Stimulated activated CD4-positive, alpha-beta T cell treated with anti-CD3 and anti-CD28 coated beads, Interleukin-15, amount 100 ng/mL, for 24 hours (primary cell): ENCODE data around the gene UBE2G2.
"Not testable (repeated sequence)": the region's sequence is repeated elsewhere in the genome, so short reads cannot be mapped to it uniquely, and the experiment has no call there.

ENCODE experiments used
- DNase-seq: peaks from one replicate; pipeline ENCODE4 v3.0.0-alpha.2; 2020

The UBE2G2 gene

DNA sequence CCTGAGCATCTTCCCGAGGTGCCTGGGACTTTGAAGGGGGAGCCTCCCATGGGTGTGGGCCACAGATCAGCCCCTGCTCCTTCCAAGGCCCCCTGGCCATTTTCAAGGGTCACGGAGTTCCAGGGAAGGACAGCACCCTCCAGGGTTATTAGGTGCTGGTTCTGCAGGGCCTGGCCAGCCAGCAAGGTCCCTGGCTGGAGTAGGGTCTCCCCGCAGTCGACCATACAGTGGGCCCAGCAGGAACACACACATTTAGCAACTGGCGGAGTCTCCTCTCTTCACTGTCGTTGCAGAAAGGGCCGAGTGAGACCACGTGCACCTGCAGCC lies 34.0 kb upstream of the UBE2G2 start:
- DNase-seq: no peak

- no peak for DNase-seq
These were observed 33.5 kb upstream of the UBE2G2 start for GRCh38 chr21:44834951-44835646.

GRCh38 chr21:44834231-44834950 lies 32.8 kb upstream of the UBE2G2 start:
- no peak for DNase-seq

GRCh38 chr21:44833663-44834062 lies 32.0 kb upstream of the UBE2G2 start:
- DNase-seq: no peak

GRCh38 chr21:44832516-44833255 lies 31.1 kb upstream of the UBE2G2 start:
- not testable (repeated sequence) for DNase-seq

GRCh38 chr21:44831227-44831860 lies 29.7 kb upstream of the UBE2G2 start:
- DNase-seq: no peak

- no peak for DNase-seq
These were observed 28.0 kb upstream of the UBE2G2 start for GRCh38 chr21:44829507-44830092.

DNA sequence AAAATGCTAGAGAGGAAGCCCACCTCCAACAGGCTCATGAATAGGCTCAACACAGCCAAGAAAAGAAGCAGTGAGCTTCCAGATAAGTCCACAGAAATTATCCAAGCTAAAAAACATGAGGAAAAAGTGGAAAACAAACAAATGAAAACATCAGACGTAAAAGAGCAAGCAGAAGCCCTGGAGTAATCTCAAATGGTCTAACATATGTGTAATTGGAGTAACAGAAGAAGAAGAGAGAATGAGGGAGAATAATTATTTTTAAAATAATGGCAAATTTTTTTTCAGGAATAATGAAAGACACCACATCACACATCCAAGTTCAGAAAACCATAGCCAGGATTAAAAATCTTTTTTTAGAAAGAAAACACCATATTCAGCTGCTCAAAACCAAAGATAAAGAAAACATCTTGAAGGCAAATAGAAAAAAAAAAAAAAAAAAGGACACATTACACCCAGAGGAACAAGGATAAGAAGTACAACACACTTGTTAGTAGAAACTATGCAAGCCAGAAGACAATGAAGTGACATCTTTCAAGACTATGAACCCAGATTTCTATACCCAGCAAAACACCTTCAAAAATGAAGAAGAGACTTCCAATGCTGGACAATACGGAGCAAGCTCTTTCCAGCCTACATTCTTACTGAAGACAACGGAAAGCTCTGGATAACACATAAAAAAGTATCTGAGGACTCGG lies 26.9 kb upstream of the UBE2G2 start:
- no peak for DNase-seq

- no peak for DNase-seq
These were observed 21.6 kb upstream of the UBE2G2 start for GRCh38 chr21:44823179-44823660.

DNA sequence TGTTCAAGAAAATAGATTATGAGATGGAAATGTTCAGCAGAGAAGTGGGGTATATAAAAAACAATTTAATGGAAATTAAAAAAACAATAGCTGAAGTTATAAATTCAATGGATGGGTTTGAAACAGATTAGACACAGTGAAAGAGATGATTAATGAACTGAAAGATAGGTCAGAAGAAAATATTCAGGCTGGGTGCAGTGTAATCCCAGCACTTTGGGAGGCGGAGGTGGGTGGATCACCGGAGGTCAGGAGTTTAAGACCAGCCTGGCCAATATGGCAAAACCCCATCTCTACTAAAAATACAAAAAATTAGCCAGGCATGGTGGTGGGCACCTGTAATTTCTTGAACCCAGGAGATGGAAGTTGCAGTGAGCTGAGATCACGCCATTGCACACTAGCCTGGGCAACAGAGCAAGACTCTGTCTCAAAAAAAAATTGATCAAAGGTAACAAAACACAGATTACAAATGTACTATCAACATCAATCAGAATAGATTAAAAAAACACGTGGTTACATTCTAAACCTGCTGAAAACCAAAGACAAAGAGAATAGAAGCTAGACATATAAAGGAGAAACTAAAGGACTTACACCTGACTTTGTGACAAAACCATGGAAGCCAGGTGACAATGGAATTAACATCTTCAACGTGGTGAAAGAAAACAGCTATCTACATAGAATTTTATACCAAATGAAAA lies 21.0 kb upstream of the UBE2G2 start:
- DNase-seq: no peak

DNA sequence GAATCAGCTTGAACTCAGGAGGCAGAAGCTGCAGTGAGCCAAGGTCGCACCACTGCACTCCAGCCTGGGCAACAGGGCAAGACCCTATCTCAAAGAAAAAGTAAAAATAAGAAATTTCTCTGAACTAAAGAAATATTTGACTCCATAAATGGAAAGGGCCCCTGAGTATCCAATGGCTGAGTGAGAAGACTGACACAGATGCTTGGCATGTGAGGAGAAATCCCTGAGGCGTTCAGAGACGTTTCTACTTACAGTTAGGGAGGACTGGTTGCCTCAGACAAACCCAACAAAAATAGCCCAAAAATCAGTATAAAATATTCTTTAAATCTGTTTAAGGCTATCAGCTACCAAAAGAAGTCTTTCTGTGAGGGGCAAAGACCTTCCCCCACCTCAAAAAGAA lies 19.2 kb upstream of the UBE2G2 start:
- DNase-seq: no peak

DNA sequence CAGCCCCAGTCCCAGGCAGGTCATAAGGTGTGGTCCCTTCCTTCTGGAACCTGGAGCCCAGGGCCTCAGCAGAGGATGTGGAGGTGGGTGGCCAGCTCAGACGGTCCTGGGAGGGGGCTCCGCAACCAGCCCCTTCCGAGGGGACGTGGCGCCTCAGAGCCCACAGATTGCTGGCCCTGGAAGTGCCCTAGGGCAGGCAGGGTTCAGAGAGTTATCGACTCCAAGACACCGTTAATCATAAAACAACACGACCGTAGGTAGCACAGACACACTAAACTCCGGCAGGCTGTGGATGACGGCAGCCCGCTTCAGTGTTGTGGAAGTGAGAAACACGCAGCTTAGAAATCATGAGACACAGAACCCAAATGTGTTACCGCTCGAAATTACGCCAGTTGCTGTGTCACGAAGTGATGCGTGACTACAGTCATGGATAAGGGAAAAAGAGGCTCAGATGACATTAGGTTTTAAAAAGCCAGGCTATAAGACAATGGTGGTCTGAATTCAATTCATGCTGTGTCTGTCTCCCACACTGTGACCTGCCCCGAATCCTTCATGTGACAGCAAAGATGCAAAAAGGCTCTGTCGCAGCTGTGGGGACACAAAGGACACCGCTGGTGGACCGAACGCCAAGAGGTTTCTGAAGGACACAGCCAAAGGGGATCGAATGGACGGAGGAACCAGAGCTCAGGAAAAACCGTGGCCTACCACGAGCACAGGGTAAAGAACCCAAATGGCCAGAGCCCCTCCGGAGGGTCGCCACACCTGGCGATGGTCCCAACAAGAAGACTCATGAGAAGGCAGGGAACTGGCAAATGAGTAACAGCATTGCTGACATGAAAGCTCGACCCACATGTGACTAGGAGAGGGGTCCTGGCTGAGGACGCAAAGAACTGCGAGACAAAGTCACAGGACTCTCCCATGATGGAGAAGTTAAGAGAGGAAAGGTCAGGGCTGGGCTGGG lies 17.9 kb upstream of the UBE2G2 start:
- no peak for DNase-seq

- no peak for DNase-seq
These were observed 17.0 kb upstream of the UBE2G2 start for GRCh38 chr21:44818640-44819011.

DNA sequence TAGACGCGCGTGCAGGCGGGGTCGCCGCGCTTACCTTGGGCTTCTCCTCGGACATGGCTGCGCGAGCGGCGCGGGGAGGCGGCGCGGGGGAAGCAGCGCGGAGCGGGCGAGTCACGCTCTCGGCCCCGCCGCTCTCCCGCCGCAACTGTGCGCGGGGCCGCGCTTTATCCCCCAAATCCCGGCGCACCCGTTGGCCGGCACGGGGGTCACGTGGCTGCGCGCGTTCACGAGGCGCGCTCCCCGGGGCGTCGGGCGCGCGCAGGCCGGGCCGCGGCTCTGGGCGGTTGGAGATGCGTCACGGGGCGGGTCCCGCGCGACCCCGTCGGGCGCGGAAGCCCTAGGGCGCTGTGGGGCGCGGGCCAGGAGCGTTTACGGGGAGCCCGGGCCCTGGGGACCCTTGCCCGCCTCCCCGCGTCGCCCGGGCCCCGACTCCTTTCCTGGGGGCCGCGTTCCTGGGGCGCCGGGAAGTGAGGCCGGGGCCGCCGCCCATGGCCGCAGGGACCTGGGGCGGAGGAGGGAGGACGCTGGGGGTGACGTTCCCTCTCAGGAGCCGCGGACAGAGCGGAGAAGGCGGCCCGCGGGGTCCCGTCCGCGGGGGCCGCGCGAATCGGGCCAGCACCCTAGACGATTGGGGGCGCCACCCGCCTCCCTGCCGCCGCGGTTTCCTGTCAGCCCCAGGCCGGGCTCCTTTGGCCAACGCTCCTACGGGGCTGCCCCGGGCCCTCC lies 16.5 kb upstream of the UBE2G2 start, which contains the start of gene SUMO3:
SUMO3 (minus strand) TSS at position 149 of the 726 bp plus-strand sequence; CDS start at position 55, 94 bp downstream.
- peak; percentile 86 for DNase-seq

DNA sequence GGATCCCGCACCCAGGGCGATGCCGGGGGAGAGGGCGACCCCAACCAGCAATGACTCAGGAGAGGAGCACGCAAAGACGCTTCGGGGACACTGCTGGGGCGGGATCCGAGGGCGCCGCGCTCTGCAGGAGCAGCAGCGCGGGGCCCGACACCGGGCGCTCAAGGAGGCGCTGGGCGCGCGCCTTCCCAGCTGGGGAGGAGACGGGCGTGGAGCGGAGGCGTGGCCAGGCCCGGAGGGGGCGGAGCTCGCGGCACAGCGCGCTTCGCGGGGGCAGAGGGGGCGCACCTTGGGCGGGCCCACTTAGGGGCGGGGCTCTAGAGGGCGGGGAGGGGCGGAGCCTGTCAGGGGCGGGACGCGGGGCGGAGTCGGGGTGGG lies 15.9 kb upstream of the UBE2G2 start:
- peak; percentile 94 for DNase-seq

DNA sequence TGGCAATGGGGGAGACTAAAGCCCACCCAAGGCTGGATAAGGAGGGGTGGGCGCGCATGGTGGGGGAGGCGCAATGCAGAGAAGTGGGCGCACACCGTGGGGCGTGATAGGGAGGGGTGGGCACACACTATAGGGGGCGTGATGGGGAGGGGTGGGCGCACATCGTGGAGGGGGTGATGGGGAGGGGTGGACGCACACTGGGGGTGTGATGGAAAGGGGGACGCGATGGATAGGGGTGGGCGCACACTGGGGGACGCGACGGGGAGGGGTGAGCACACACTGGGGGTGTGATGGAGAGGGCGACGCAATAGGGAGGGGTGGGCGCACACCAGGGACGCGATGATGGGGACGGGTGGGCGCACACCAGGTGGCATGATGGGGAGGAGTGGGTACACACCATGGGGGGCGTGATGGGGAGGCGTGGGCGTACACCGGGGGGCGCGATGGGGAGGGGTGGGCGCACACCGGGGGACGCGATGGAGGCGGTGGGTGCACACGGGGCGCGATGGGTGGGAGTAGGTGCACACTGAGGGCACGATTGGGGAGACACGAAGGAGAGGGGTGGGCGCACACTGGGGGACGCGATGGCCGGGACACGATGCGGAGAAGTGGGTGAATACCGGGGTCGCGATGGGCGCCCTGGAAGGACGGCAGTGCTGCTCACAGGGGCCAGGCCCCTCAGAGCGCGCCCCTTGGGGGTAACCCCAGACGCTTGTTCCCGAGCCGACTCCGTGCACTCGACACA lies 15.3 kb upstream of the UBE2G2 start:
- no peak for DNase-seq

DNA sequence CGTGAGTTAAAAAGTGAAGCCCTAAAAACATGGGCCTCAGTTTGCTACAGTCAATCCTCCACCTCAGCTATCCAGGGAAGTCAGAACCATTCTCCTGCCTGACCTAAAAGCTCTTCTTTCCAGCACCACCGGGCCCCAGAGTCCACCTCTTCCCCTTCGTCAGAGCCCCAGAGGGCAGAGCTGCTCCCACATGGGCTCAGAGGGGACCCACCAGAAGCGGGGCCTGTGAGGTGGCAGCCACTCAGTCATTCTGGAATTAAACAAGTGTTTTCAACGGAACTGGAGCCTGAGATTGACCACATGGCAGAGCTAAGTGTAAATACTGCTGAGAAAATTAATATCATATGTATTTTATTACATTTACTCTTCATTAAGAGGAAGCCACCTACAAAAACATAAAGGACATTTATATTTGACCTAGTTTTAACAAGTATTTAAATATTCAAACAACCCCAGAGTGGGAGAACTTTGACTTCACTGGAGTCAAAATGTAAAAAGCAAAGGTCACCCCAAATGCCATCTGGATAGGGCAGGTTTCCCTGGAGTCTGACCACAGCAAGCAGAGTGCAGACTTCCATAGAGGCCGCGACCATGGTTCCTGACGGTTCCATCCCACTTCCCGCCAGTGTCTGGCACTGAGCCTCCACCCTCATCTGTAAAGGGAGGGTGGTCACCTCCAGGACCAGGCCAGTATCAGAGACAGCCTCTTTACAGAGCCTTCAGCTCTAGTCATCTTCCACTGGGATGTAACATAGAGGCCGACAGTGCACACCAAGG lies 14.4 kb upstream of the UBE2G2 start:
- no peak for DNase-seq

DNA sequence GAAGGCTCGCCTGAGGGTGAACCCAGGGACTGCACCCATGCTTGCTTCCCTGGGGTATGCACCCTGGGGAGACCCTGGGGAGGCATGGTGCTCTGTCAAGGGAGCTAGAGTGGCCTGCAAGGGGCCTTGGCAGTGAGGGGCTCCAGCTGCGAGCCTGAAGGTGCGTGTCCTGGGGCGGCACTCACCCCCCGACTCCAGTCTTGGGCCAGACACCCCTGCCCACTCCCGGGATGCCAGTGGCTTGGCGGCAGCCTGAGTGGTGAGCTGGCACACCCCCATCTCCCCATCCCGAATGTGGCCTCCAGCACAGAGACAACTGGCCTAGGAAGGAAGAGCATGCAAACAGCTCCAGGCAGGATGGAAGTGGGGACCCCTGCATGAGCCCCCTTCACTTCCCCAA lies 13.6 kb upstream of the UBE2G2 start:
- no peak for DNase-seq
